Measurements from ENCODE around the gene NCKAP5L.

- TF ChIP-seq CTCF (IDR thresholded peaks at IDR 0.05) (no peak), POLR2A (IDR thresholded peaks at IDR 0.05) (no peak)
Measured at GRCh38 chr12:49806321-49806813, 21.8 kb downstream of the NCKAP5L start.

Measured in body of pancreas (tissue), 4 donors.